ENCODE results near the gene JAKMIP1. TPM values are rescaled to one million over a fixed set of nuclear protein-coding genes. Genes with fewer than 3 reads are reported as not detected.

Gene JAKMIP1
- total RNA-seq, 2 donors from 2014 or later: 0.78 to 1.3 TPM

GRCh38 chr4:6232836-6233785 is 32.8 kb upstream of the JAKMIP1 start:
- no peaks in the 10 kb centered on the region for H3K9me3 ChIP-seq

GRCh38 chr4:6231663-6232165 is 31.4 kb upstream of the JAKMIP1 start:
- Histone ChIP-seq H3K4me1 (no peaks in the 10 kb centered on the region), H3K4me3 (no peak overlapping the region), H3K9me3 (no peaks in the 10 kb centered on the region), H3K36me3 (replicated peaks in 1 of 2; ENCODE audit: insufficient read depth in 1 of 2, low read depth in 2 of 2) (no peaks in the 10 kb centered on the region), H3K27ac (no peak overlapping the region), H3K27me3 (no peaks in the 10 kb centered on the region)
- DNase-seq (no peak), ATAC-seq (no peak)
- 69 to 72% methylated on average over 7 of the region's 7 CpGs for WGBS, 2 donors
- intact Hi-C loops (cut with DNase I): no loop called here
- TF ChIP-seq POLR2A (IDR thresholded peaks at IDR 0.05) (no peak), CTCF (IDR thresholded peaks at IDR 0.05) (no peak)

More at GRCh38 chr4:6232836-6233785, 32.8 kb upstream of the JAKMIP1 start:
- intact Hi-C loops (cut with DNase I): no loop called here
- Histone ChIP-seq H3K27ac (no peak overlapping the region), H3K27me3 (no peaks in the 10 kb centered on the region), H3K36me3 (replicated peaks in 1 of 2; ENCODE audit: insufficient read depth in 1 of 2, low read depth in 2 of 2) (no peaks in the 10 kb centered on the region), H3K4me3 (no peak overlapping the region), H3K4me1 (no peaks in the 10 kb centered on the region)
- TF ChIP-seq CTCF (IDR thresholded peaks at IDR 0.05): no peak
- no peak for TF ChIP-seq POLR2A (IDR thresholded peaks at IDR 0.05)
- 71 to 72% methylated on average over 24 to 30 of the region's 30 CpGs for WGBS, 2 donors
- no peak for ATAC-seq
- DNase-seq: no peak

- Histone ChIP-seq H3K27me3 (no peaks in the 10 kb centered on the region), H3K4me1 (no peaks in the 10 kb centered on the region), H3K9me3 (no peaks in the 10 kb centered on the region), H3K4me3 (no peak overlapping the region), H3K27ac (no peak overlapping the region), H3K36me3 (replicated peaks in 1 of 2; ENCODE audit: insufficient read depth in 1 of 2, low read depth in 2 of 2) (no peaks in the 10 kb centered on the region)
- ATAC-seq (no peak), DNase-seq (no peak)
- 71 to 85% methylated on average over 14 to 19 of the region's 21 CpGs for WGBS, 2 donors
- TF ChIP-seq CTCF (IDR thresholded peaks at IDR 0.05): no peak
- TF ChIP-seq POLR2A (IDR thresholded peaks at IDR 0.05): no peak
- intact Hi-C loops (cut with DNase I): no loop called here
Observed at GRCh38 chr4:6230827-6231662, 30.7 kb upstream of the JAKMIP1 start.

- TF ChIP-seq POLR2A (IDR thresholded peaks at IDR 0.05): no peak
- TF ChIP-seq CTCF (IDR thresholded peaks at IDR 0.05): no peak
- DNase-seq (no peak), ATAC-seq (no peak)
- Histone ChIP-seq H3K27me3 (no peaks in the 10 kb centered on the region), H3K9me3 (no peaks in the 10 kb centered on the region), H3K4me3 (no peak overlapping the region), H3K4me1 (no peaks in the 10 kb centered on the region), H3K27ac (no peak overlapping the region), H3K36me3 (replicated peaks in 1 of 2; ENCODE audit: insufficient read depth in 1 of 2, low read depth in 2 of 2) (no peaks in the 10 kb centered on the region)
- 45 to 53% methylated on average over 3 of the region's 3 CpGs for WGBS, 2 donors
- intact Hi-C loops (cut with DNase I): no loop called here
Observed at GRCh38 chr4:6230502-6230785, 30.1 kb upstream of the JAKMIP1 start.

All from body of pancreas (tissue), 4 donors.